ENCODE measurements around the gene ADGRD2. TPM values are rescaled to one million over a fixed set of nuclear protein-coding genes. Genes with fewer than 3 reads are reported as not detected.
A peak's percentile ranks its signal among the peaks of the same experiment; 100 is the strongest.

The ADGRD2 gene
- total RNA-seq, 1 donor from 2014 or later, result not detected

- no peak overlapping the region for H3K4me3 ChIP-seq (ENCODE audit: low read depth, low read length)
- H3K36me3 ChIP-seq (ENCODE audit: control insufficient read depth, insufficient read depth, low read length), result no peaks in the 10 kb centered on the region
- H3K27me3 ChIP-seq (ENCODE audit: control insufficient read depth, insufficient read depth, low read length), result peaks cover 2% of the 10 kb centered on the region
- peak; percentile 12 for DNase-seq (ENCODE audit: low read depth)
- no peak for TF ChIP-seq CTCF (IDR thresholded peaks at IDR 0.05; ENCODE audit: insufficient read depth, low read length, severe bottlenecking)
- FAIRE-seq, result no peak
These were observed 60.6 kb downstream of the ADGRD2 start for GRCh38 chr9:124510650-124511425.

GRCh38 chr9:124511426-124511840, 61.2 kb downstream of the ADGRD2 start:
- FAIRE-seq, result no peak
- H3K36me3 ChIP-seq (ENCODE audit: control insufficient read depth, insufficient read depth, low read length), result no peaks in the 10 kb centered on the region
- H3K27me3 ChIP-seq (ENCODE audit: control insufficient read depth, insufficient read depth, low read length), result no peaks in the 10 kb centered on the region
- no peak for DNase-seq (ENCODE audit: low read depth)
- H3K4me3 ChIP-seq (ENCODE audit: low read depth, low read length), result no peak overlapping the region
- no peak for TF ChIP-seq CTCF (IDR thresholded peaks at IDR 0.05; ENCODE audit: insufficient read depth, low read length, severe bottlenecking)

- no peak for DNase-seq (ENCODE audit: low read depth)
- TF ChIP-seq CTCF (IDR thresholded peaks at IDR 0.05; ENCODE audit: insufficient read depth, low read length, severe bottlenecking), result no peak
- no peaks in the 10 kb centered on the region for H3K36me3 ChIP-seq (ENCODE audit: control insufficient read depth, insufficient read depth, low read length)
- no peak overlapping the region for H3K4me3 ChIP-seq (ENCODE audit: low read depth, low read length)
- FAIRE-seq, result no peak
- no peaks in the 10 kb centered on the region for H3K27me3 ChIP-seq (ENCODE audit: control insufficient read depth, insufficient read depth, low read length)
These were observed 61.9 kb downstream of the ADGRD2 start for GRCh38 chr9:124511891-124512805.

- FAIRE-seq, result no peak
- Histone ChIP-seq H3K4me3 (ENCODE audit: low read depth, low read length) (no peak overlapping the region), H3K27me3 (ENCODE audit: control insufficient read depth, insufficient read depth, low read length) (no peaks in the 10 kb centered on the region), H3K36me3 (ENCODE audit: control insufficient read depth, insufficient read depth, low read length) (no peaks in the 10 kb centered on the region)
- no peak for DNase-seq (ENCODE audit: low read depth)
- no peak for TF ChIP-seq CTCF (IDR thresholded peaks at IDR 0.05; ENCODE audit: insufficient read depth, low read length, severe bottlenecking)
These were observed 62.6 kb downstream of the ADGRD2 start for GRCh38 chr9:124512806-124513204.

GRCh38 chr9:124513376-124513994, 63.2 kb downstream of the ADGRD2 start:
- H3K36me3 ChIP-seq (ENCODE audit: control insufficient read depth, insufficient read depth, low read length), result no peaks in the 10 kb centered on the region
- H3K4me3 ChIP-seq (ENCODE audit: low read depth, low read length), result no peak overlapping the region
- no peak for TF ChIP-seq CTCF (IDR thresholded peaks at IDR 0.05; ENCODE audit: insufficient read depth, low read length, severe bottlenecking)
- no peak for FAIRE-seq
- no peaks in the 10 kb centered on the region for H3K27me3 ChIP-seq (ENCODE audit: control insufficient read depth, insufficient read depth, low read length)
- no peak for DNase-seq (ENCODE audit: low read depth)
